ENCODE data around the gene DUOX2.

- TF ChIP-seq HOXA7 (CRISPR knock-in tag; IDR thresholded peaks at IDR 0.05) (no peak), ZGPAT (CRISPR knock-in tag; IDR thresholded peaks at IDR 0.05) (no peak), ARID4A (CRISPR knock-in tag; IDR thresholded peaks at IDR 0.05; ENCODE audit: borderline replicate concordance) (no peak)
Observed at GRCh38 chr15:45100884-45101625, 12.9 kb downstream of the DUOX2 start.
